PFSK-1 (cell line): Measurements from ENCODE around the gene MITF.

ENCODE experiments used
- FOXP2 ChIP-seq: optimal IDR thresholded peaks from 2 replicates; pipeline ENCODE3; 2011; ENCODE audit warnings: borderline replicate concordance, control low read depth, inconsistent platforms; ENCODE audit not compliant: insufficient read depth; ENCODE audit errors: extremely low read length, extremely low read depth
- POLR2AphosphoS5 ChIP-seq: IDR thresholded peaks from 2 replicates; pipeline ENCODE4 v1.6.1; 2012; ENCODE audit warnings: low read depth, mild to moderate bottlenecking, control low read depth, low read length, moderate library complexity
- REST ChIP-seq, 2 experiments: IDR thresholded peaks; 2 replicates each; pipeline versions ENCODE4 v1.6.1 to v1.8.0; 2011 to 2012; ENCODE audit warnings: low read depth in 2 of 2, low read length in 2 of 2, control low read depth in 1 of 2, inconsistent platforms in 1 of 2, mild to moderate bottlenecking in 1 of 2, moderate library complexity in 1 of 2; ENCODE audit not compliant: insufficient read depth in 1 of 2
- SIN3A ChIP-seq: IDR thresholded peaks from 2 replicates; pipeline ENCODE4 v1.6.1; 2012; ENCODE audit warnings: mild to moderate bottlenecking, low read length, moderate library complexity, borderline replicate concordance; ENCODE audit not compliant: insufficient read depth
- TAF1 ChIP-seq: IDR thresholded peaks from 2 replicates; pipeline ENCODE4 v1.6.1; 2012; ENCODE audit warnings: low read length, control low read depth, borderline replicate concordance; ENCODE audit not compliant: insufficient read depth

The MITF gene

GRCh38 chr3:69976021-69976420, 236.8 kb downstream of the MITF start:
- TF ChIP-seq TAF1 (no peak), POLR2AphosphoS5 (no peak), REST (IDR thresholded peaks at IDR 0.05; ENCODE audit: insufficient read depth in 1 of 2, low read depth in 2 of 2, low read length in 2 of 2) (no peak), FOXP2 (no peak), SIN3A (no peak)

GRCh38 chr3:69983546-69984265, 244.4 kb downstream of the MITF start:
- TF ChIP-seq POLR2AphosphoS5: no peak
- no peak for TF ChIP-seq FOXP2
- TF ChIP-seq REST (IDR thresholded peaks at IDR 0.05; ENCODE audit: insufficient read depth in 1 of 2, low read depth in 2 of 2, low read length in 2 of 2): no peak
- no peak for TF ChIP-seq TAF1
- no peak for TF ChIP-seq SIN3A

GRCh38 chr3:69985266-69985665, 246.0 kb downstream of the MITF start:
- no peak for TF ChIP-seq POLR2AphosphoS5

- TF ChIP-seq POLR2AphosphoS5 (no peak), REST (IDR thresholded peaks at IDR 0.05; ENCODE audit: insufficient read depth in 1 of 2, low read depth in 2 of 2, low read length in 2 of 2) (no peak), FOXP2 (no peak), SIN3A (no peak), TAF1 (no peak)
Observed at GRCh38 chr3:69986419-69986818, 247.2 kb downstream of the MITF start.

GRCh38 chr3:69987833-69988232, 248.6 kb downstream of the MITF start:
- no peak for TF ChIP-seq POLR2AphosphoS5
- no peak for TF ChIP-seq SIN3A
- TF ChIP-seq FOXP2: no peak
- TF ChIP-seq REST (IDR thresholded peaks at IDR 0.05; ENCODE audit: insufficient read depth in 1 of 2, low read depth in 2 of 2, low read length in 2 of 2): no peak
- TF ChIP-seq TAF1: no peak
